ENCODE results near the gene TRIM54. TPM values are rescaled to one million over a fixed set of nuclear protein-coding genes. Genes with fewer than 3 reads are reported as not detected.

The TRIM54 gene
- total RNA-seq, 1 experiment from 2014 or later: 2.0 TPM

- no peak for DNase-seq (ENCODE audit: low read depth, low spot score)
- H3K4me3 ChIP-seq (replicated peaks in 1 of 2; ENCODE audit: low read depth in 1 of 2, low read length in 2 of 2): no peak overlapping the region
- ChIA-PET POLR2A (no interaction called here), RAD21 (ENCODE audit: low non-redundant PET in 1 of 2, low total read pairs in 2 of 2, uncharacterized antibody in 2 of 2, unreplicated experiment in 2 of 2) (no interaction called here), CTCF (no interaction called here)
- no peaks in the 10 kb centered on the region for H3K9me3 ChIP-seq (ENCODE audit: control insufficient read depth in 1 of 2, insufficient read depth in 1 of 2, low read depth in 1 of 2, low read length in 2 of 2)
- H3K9me2 ChIP-seq (ENCODE audit: insufficient read depth): no peaks in the 10 kb centered on the region
- ATAC-seq: no peak
- H3K9ac ChIP-seq (ENCODE audit: low read length): no peak overlapping the region
- H3K4me2 ChIP-seq (ENCODE audit: low read length): no peak overlapping the region
- H2AFZ ChIP-seq (ENCODE audit: low read depth, low read length, poor library complexity, severe bottlenecking): no peak overlapping the region
- intact Hi-C loops (cut with micrococcal nuclease): no loop called here
- no peak for TF ChIP-seq SRF (IDR thresholded peaks at IDR 0.05; ENCODE audit: low read depth)
- no peak for TF ChIP-seq CTCF (IDR thresholded peaks at IDR 0.05 in 2 of 3, conservative IDR thresholded peaks at IDR 0.05 in 1 of 3; ENCODE audit: borderline replicate concordance in 1 of 3, insufficient read depth in 1 of 3, low read depth in 2 of 3, low read length in 2 of 3)
- no peak for TF ChIP-seq SP1 (IDR thresholded peaks at IDR 0.05; ENCODE audit: low read depth)
- no peak for TF ChIP-seq CEBPB (IDR thresholded peaks at IDR 0.05; ENCODE audit: low read depth)
- TF ChIP-seq MAX (IDR thresholded peaks at IDR 0.05): no peak
- no peak for TF ChIP-seq ELF1 (IDR thresholded peaks at IDR 0.05; ENCODE audit: borderline replicate concordance, low read depth)
- TF ChIP-seq SIN3A (IDR thresholded peaks at IDR 0.05; ENCODE audit: low read depth): no peak
- TF ChIP-seq RAD21 (IDR thresholded peaks at IDR 0.05; ENCODE audit: low read depth): no peak
- TF ChIP-seq CBX3 (IDR thresholded peaks at IDR 0.05; ENCODE audit: low read depth): no peak
- no peak for TF ChIP-seq REST (IDR thresholded peaks at IDR 0.05; ENCODE audit: low read depth)
- no peak for TF ChIP-seq ZBTB33 (IDR thresholded peaks at IDR 0.05; ENCODE audit: extremely low read depth, insufficient replicate concordance, low read length)
- TF ChIP-seq ZFX (IDR thresholded peaks at IDR 0.05): no peak
- no peaks in the 10 kb centered on the region for H4K20me1 ChIP-seq (ENCODE audit: insufficient read depth)
- H3K36me3 ChIP-seq (ENCODE audit: control insufficient read depth in 1 of 2, insufficient read depth in 2 of 2, low read length in 2 of 2): peaks cover 0 to 5% of the 10 kb centered on the region in 2 experiments; a peak in 1 of 4 replicates
- no peaks in the 10 kb centered on the region for H3K79me2 ChIP-seq (ENCODE audit: insufficient read depth, low read length)
- no TSS peak for BruUV-seq (replicated peaks)
- no peaks in the 10 kb centered on the region for H3K27me3 ChIP-seq (ENCODE audit: insufficient read depth, low read length)
- H3K4me1 ChIP-seq (ENCODE audit: control insufficient read depth in 1 of 2, insufficient read depth in 2 of 2, low read length in 2 of 2): peaks cover 0 to 5% of the 10 kb centered on the region in 2 experiments; a peak in 3 of 4 replicates
- no peak overlapping the region for H3K27ac ChIP-seq (ENCODE audit: low read depth, low read length)
Measured at GRCh38 chr2:27307545-27308358, 25.5 kb downstream of the TRIM54 start.

Data from HCT116 (cell line).